OCI-M2 (cell line): ENCODE data around the gene BABAM1.

Experiments
- DNase-seq: peaks from one replicate; lab custom pipeline; 2025; ENCODE audit not compliant: unreplicated experiment; lab: John Stamatoyannopoulos, UW

The BABAM1 gene

GRCh38 chr19:17302391-17303166 lies 35.3 kb downstream of the BABAM1 start:
- no peak for DNase-seq

GRCh38 chr19:17303167-17303939 lies 36.1 kb downstream of the BABAM1 start, which contains the start of gene ABHD8:
TSS of gene ABHD8 (minus strand) at chr19:17303425. CDS start at chr19:17301616, 1,809 bp downstream.
- no peak for DNase-seq

- no peak for DNase-seq
Observed at GRCh38 chr19:17303940-17304267, 36.7 kb downstream of the BABAM1 start.

- DNase-seq = no peak
Observed at GRCh38 chr19:17304386-17305215, 37.4 kb downstream of the BABAM1 start.

GRCh38 chr19:17305216-17305516 lies 37.9 kb downstream of the BABAM1 start:
- no peak for DNase-seq

GRCh38 chr19:17305517-17306284 lies 38.5 kb downstream of the BABAM1 start, which contains the start of gene MRPL34:
TSS of gene MRPL34 (plus strand) at chr19:17305872. CDS start at chr19:17305893, 21 bp downstream.
- DNase-seq = peak; percentile 99

GRCh38 chr19:17306285-17306714 lies 39.1 kb downstream of the BABAM1 start:
- DNase-seq = peak; percentile 79

- no peak for DNase-seq
Observed at GRCh38 chr19:17307876-17308377, 40.7 kb downstream of the BABAM1 start.

- DNase-seq = peak; percentile 100
Observed at GRCh38 chr19:17309198-17309964, 42.1 kb downstream of the BABAM1 start, which contains the start of gene DDA1. TSS of gene DDA1 (plus strand) at chr19:17309563. CDS start at chr19:17309655, 92 bp downstream.

- no peak for DNase-seq
Observed at GRCh38 chr19:17309965-17310461, 42.8 kb downstream of the BABAM1 start.

GRCh38 chr19:17311455-17312188 lies 44.4 kb downstream of the BABAM1 start:
- DNase-seq = no peak

GRCh38 chr19:17312189-17313113 lies 45.2 kb downstream of the BABAM1 start:
- no peak for DNase-seq

GRCh38 chr19:17314007-17314593 lies 46.9 kb downstream of the BABAM1 start:
- no peak for DNase-seq

- no peak for DNase-seq
Observed at GRCh38 chr19:17318966-17319365, 51.7 kb downstream of the BABAM1 start.

- DNase-seq = no peak
Observed at GRCh38 chr19:17319473-17320238, 52.4 kb downstream of the BABAM1 start.

GRCh38 chr19:17320435-17320834 lies 53.2 kb downstream of the BABAM1 start:
- DNase-seq = no peak
